Activated CD4-positive, alpha-beta T cell treated with anti-CD3 and anti-CD28 coated beads for 1 hour (primary cell): ENCODE measurements around the gene SHH.

ENCODE experiments used
- DNase-seq: peaks from one replicate; pipeline ENCODE4 v3.0.0-alpha.2; 2020

SHH gene

DNA sequence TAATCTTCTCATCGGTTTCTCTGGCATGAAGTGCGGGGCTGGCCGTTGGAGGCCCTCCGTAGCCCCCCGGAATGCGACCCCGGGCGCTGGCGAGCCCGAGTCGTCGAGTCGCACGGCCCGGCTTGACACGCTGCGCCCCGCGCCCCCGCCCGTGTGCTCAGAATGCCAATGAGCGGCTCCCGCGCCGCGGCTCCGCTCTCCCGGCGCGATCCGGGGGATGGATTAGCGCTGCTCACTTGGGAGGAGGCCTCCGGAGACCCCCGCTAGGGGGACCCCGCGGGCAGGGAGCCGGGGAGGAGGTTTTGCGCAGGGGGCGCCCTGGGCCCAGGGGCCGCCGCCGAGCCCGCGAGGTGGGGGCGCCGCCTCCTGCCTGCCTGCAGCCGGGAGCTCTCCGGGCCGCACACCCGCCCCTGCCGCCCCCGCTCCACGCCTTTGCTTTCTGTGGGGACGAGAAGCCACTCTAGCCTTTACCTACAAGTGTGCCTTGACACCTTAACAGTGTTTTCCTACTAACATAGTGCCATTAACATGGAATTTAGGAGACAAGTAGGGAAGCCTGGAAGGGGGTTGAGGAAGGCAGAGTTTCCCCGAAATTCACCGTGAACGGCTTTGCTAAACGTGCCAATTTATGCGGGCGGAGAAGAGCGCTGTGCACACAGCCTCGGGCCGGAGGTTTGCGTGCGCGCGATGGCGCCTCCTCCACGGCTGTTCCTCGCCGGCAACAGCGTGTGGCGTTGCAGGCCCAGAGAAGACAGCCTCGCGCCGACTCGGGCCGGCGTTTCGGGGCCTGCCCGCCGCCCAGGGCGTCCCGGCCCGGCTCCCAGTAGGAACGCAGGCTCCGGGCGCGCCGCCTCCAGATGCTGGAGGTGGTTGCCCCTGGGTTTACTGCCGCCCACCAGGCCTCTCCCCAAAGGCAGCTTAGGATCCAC, 7.1 kb downstream of the SHH start:
- no peak for DNase-seq

DNA sequence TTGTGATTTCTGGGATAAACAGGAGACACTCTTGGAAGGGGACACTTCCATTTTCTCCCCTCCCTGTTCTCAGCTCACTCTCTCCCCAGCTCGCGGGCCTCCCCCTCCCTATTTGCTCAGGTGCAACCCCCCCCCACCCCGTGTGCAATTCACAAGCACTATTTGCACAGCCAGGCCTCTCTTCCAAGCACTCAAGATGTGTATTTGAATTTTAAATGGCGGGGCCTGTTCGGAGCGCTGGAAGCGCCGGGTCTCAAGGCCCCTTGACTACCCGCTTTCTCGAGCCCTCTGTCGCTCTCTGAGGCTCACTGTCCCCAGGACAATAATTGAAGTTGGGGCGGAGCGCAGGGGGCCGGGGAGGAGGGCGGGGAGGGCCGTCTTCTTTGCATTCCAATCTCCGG, 7.8 kb downstream of the SHH start:
- no peak for DNase-seq

DNA sequence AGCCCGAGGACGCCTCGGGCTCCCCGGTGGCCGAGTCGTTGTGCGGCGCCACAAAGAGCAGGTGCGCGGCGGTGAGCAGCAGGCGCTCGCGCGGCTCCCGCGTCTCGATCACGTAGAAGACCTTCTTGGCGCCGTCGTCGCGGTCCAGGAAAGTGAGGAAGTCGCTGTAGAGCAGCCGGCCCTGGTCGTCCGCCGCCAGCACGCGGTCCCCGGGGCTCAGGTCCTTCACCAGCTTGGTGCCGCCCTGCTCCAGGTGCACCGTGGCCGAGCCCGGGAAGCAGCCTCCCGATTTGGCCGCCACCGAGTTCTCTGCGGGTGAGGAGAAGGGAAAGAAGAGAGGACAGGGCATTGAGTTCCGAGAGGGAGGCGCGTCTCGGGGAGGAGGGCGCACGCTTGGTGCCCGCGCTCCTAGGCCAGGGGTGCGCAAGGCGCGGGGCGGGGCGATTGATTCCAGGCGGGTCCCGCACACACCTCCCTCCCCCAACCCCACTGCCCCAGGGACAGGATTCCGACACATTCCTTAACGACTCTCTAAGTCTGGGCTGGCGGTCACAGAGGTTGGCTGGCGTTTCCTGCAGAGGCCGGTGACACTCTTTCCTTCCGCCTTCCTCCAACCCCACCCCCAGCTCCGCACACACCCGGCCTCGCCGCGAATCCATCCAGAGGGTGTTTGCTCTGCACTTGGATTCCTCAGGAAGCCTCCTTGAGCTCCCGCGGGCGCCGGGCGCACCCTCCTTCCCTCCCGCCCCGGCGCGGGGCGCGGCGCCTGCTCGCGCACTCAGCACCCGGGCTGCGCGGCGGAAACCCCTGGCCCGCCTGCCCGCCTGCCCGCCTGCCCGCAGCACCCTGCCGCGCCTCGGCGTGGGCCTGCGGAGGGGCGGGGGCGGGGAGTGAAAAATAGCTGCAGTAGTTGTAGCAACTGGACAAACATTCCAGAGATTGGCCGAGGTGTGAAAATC, 8.6 kb downstream of the SHH start:
- no peak for DNase-seq

DNA sequence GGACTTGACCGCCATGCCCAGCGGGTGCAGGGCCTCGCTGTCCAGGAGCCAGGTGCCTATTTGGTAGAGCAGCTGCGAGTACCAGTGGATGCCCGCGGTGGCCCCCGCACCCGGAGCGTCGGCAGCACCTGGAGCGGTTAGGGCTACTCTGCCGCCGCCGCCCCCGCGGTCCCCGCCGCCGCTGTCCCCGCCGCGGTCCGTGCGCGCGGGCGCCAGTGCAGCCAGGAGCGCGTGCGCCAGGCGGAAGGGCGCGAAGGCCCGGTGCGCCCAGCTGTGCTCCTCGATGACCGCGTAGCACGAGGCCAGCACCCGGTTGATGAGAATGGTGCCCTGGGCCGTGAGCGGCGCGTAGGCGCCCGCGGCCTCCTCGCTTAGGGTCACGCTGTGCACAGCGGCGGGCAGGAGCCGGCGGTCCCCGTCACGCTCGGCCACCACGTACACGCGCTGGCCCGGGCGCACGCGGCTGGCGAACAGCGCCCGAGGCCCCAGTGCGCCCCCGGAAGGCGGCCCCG, 9.3 kb downstream of the SHH start:
- DNase-seq, result no peak

DNA sequence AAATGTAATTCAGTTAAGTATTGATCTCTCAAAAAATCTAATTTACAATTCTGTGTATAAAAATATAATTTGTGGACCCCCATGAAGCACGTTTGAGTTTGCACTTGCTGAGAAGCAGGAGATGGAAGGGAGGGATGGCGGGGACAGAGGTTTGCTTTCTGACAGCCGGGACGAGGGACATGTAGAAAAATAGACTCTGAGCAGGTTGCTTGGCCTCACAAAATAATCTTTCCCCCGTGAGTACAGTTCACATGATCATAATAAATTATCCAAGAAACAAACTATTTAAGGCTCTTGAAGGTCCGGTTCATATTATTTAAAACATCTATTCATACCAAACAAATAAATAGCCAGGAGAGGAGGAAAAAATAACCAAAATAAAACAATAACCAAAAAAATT, 10.0 kb downstream of the SHH start:
- DNase-seq, result no peak

DNA sequence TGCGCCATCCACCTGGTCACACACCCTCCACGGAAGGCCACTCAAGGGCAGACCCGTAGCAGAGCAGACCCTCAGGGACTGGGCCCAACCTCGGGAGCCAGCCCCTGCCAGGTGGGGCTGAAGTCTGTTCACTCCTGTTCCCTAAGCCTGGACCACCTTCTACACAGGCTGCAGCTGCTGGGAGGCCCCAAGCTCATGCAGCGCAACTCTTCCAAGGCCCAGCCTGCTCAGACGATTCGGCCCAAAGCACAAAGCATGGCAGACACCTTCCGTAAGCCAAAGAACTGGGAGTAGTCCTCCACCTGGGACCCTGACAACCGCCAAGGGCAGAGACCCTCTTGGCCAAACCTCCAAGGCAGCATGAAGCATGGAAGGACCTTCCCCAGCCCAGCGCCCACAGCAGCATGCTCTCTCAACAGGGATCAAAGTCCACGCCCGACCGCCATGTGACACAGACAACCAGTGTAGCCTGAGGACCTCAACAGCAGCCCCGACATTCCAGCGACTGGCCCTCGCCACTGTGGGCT, 11.5 kb downstream of the SHH start:
- no peak for DNase-seq

DNA sequence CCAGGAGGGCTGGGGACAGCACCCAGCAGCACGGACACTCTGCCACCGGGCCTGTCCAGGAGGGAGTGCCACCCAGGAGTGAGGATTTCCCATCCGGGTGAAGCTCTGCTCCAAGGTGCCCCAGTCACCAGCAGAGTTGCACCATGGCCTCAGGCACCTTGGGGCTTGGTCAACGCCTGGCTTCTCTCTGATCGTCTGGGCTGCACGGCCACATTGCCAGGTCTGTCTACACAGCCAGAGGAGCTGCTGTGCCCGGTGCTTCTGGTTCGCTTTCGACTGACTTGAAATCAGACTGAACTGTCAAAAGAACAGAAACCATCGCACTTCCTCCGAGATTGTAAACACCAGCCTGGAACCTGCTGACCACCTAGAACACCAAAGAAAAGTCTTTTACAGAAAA, 12.0 kb downstream of the SHH start:
- DNase-seq, result no peak

DNA sequence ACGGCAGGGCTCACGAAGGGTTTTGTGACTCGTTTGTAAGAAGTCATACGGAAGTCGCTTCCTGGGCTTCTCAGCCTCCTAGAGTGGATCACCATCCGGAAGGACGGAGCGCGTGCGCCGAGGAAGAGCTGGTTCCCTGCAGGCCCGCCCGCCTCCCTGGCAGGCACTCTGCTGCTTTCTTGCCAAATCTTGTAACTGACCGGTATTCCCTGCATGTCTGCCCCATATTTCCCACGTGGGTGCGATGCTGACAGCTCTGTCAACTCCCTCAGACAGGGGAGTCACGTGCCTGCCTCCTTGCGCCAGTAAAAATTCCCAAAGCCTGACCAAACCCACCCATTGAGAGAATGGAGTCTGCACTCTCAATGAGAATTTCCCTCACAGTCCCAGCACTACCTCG, 12.7 kb downstream of the SHH start:
- DNase-seq, result no peak

DNA sequence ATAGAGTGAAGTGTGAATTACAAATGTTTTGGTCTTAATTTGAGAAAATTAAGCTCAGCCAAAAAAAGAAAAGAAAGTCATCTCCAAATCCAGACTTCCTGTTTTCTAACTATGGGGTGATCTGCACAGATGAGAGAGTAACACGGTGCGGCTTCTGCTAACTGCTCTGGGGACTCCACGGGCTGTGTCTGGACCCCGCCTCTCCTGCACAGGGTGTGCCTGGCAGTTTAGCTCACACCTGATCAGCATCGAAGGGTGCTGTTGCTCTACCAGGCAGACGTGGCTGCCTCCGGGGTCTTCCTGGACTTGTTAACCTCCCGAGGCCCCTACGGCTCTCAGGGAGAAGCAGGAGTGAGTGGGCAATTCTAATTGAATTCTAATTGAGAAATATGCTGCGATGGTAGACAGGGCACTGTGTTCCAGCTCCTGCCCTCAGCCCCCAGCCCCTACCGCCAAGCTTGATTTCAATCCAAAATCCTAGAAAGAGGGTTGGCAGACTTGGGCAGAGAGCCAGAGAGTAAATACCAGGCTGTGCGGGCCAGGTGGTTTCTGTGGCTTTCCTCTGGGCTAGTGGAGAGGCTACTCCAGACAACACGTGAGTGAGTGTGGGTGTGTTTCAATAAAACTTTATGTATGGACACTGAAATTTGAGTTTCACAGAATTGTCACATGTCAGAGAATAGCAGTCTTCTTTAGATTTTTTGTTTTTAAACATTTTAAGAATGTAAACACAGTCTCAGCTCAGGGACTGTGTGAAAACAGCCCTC, 13.4 kb downstream of the SHH start:
- DNase-seq, result no peak

DNA sequence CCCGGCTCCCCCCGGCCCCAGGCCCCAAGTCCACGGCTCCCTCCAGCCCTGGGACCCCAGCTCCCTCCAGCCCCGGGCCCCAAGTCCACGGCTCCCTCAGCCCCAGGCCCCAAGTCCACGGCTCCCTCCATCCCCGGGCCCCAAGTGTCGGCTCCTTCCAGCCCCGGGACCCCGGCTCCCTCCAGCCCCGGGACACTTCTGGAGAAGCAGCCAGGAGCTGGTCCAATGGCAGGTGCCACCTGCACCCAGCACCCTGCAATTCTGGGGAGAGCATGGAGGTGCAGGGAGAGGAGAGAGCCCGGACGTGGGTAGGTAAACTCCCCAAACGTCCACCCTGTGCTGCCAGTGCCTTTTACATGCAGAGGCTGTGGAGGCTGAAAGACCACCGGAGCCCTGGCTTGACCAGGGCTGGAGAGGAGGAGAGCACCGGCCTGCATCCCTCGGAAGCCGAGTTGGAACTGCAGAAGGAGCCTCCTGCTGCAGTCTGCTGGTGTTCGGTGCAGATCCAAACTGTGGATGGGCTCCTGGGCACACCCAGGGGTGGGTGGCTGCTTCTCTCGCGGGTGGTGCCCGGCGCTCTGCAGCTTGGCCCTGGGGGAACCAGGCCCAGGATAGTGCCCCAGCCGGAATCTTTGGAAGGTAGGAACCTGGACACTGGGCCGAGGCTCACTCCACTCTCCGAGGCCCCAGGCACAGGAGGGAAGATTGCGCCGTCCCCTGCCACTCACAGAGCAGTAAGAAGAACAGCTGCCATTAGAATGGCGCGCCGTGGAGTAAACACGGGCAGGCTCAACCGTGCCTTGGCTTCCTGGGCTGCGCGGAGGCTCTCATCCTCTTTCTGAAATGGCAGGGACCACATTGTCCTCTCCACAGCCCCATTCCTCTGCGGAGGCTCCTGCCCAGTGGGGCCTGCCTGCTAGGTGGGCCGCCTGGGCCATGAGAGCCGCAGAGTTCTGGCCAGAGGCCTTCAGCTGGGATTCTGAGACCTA, 14.7 kb downstream of the SHH start:
- DNase-seq, result no peak

DNA sequence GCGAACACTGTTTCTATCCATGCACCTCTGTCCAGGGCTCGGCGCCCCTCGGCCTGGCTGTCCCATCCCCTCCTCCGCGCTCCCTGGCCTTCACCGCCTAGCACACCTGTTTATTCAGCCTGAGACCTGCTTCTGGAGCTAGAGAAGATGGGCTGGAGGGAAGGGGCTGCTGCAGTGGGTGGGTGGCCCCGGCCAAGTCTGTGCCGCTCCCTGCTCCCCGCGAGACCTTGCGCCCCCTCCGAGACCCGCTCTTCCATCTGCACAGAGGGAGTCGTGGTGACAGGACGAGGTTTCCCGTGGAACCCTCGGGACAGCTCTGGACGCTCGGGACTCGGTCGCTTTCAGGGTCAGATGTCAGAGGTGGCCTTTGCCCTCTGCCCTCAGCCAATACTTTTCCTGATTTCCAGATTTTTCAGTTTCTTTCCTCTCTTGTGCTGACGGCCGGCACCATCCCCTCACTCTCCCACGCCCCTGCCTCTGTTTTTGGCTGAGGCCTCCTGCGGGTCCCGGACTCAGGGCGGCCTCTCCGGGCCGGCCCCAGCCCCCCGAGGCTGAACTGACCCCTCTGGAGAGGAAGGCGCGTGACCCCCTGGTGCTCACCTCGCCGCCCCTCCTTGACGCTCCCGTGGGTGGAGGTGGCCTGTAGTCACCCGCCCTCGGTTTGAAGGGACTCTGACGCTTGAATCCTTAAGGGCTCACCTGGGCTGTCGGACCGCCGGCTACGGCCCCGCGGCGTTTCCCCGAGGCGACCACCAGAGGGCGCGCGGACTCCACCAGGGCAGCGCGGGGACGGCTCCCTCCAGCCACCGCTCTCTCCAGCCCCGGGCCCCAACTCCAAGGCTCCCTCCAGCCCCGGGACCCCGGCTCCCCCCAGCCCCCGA, 15.6 kb downstream of the SHH start:
- peak; percentile 45 for DNase-seq

DNA sequence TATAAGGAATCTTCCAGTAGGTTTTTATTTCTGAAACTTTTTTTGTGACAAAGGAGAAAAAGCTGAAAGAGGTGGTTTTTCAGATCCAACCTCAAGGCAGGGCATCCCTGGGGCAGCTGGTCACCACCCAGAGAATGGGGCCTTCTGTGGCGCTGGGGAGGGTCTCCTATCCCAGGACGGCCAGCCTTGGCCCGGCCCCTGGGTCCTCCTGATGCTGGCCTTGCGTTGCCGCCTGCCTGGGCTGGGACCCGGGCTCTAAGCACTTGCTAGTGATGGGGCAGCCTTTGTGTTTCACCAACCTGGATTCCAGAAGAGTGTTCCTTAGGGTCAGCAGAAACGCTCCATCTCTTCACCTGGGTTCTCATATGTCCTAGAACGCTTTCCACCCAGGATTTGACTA, 16.3 kb downstream of the SHH start:
- no peak for DNase-seq

DNA sequence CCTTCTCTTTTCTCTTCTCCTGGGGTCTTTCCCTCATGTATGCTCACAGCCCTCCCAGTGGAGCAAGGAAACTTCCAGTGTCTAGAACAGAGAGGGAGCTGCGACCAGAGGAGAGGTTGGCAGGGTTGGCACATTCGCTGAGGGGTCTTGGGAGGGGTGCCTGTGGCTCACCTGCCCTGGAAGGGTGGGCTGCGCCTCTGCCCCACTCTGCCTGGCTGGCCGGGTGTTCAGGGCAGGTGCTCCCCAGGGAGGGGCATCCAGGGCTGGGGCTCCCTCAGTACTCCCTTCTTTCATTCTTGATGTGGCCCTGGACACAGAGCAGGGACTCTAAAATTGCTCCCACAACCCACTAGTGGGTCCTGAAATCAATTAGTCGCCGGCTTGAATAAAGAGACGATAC, 16.9 kb downstream of the SHH start:
- DNase-seq, result no peak

DNA sequence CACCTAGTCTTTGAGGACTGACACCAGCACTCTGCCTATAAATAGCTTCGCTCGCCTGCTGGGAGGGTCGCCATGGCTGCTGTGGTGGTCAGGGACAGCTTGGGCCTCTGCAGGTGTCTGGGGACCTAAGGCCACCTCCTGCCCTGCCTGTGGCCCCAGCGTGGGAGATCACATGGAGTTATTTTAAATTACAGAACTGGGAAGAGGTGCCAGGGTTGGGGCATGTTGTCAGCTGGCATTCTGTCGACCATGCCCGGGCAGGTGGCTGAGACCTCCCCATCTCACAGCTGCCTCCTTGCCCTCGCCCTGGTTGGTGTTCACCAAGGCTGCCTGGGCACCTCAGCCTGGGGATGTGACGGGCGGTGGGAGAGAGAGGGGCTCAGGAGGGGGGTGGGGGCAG, 18.1 kb downstream of the SHH start:
- DNase-seq, result no peak

DNA sequence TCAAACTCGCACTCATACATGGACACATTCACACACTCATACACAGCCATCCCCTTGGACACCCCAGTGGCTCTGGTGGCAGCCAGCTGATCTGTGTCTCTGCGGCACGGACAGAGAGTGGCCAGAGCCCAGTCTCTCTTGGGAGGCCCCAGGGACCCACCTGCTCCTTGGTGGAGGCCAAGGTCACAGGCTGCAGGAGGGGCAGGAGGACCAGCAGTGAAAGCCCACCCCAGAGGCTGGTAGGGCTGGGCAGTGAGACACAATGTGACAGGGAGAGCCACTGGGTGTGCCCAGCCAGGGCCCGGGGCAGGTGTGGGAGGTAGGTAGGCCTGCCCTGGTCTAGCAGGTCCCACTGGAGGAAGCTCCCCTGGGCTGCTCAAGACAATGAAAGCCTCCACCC, 18.5 kb downstream of the SHH start:
- DNase-seq, result no peak

DNA sequence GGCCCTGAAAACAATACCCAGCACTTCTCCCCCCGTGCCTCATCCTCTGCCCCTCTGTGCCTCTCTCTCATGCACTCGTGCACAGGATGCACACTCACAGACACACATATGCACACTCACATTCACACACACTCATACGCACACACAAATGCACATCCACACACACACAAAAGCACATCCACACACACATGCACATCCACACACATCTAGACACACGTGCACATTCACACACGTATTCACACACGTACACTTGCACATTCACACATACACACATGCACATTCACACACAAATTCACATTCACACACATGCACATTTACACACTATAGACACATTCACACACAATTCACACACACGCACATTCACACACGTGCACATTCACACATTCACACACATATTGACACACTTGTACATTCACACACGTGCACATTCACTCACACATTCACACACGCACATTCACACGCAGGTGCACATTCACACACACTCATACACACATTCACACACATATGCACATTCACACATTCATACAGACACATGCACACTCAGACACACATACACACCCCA, 19.2 kb downstream of the SHH start:
- DNase-seq, result no peak

DNA sequence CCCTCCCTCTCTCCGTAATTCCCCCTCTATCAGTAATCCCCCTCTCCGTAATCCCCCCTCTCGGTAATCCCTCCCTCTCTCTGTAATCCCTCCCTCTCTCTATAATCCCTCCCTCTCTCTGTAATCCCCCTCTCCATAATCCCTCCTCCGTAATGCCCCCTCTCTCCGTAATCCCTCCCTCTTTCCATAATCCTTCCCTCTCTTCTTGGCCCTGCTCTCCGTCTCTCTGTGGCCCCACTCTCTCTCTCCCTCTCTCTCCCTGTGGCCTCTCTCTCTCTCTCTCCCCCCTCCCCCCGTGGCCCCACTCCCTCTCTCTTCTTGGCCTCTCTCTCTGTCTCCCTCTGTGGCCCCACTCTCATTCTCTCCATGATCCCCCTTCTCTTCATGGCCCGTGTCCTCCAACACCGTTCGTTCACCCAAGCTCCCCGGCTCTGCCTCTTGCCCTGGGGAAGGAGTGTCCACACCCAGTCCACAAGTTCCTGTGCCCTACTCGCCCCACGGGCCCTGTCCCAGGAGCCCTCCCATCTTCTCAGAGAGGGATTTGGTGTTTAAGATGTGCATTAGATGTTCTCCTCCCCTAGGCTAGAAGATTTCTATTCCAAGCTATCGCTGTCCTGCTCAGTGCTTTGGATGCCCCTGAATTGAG, 19.8 kb downstream of the SHH start:
- no peak for DNase-seq

DNA sequence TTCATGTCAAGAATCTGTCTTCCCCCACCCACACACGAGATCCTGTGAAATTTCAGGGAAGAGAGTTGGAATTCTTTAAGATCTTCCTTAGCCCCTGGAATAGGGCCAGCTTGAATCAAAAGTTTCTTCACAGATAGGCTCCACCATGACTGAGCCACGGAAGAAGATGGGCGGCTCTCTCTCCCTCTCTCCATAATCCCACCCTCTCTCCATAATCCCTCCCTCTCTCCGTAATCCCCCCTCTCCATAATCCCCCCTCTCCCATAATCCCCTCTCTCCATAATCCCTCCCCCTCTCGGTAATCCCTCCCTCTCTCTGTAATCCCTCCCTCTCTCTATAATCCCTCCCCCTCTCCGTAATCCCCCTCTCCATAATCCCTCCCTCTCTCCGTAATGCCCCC, 20.4 kb downstream of the SHH start:
- no peak for DNase-seq

DNA sequence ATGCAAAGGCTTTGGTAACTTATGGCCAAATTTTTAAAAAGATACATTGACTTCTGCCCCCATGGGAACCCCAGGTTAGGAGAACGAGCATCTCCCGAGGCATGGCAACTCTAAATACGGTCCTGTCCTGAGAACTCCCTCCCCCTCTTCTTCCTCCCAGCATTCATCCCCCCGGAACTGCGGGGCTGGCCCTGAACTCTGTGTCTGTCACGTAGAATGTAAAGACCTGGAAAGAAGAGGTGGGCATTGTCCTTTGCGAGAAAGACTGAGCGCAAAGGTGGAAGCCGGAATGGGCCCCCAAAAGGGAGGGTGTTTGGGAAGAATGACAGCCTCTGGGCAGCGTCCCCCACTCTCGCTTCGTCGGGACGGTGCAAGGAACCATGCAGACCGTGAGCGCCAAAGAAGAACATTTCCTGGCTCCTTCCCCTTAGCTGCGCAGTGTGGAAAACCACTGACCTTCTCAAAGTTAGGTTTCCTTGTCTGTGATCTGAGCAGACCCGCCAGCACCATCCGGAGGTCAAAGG, 21.0 kb downstream of the SHH start:
- DNase-seq, result no peak
